WTC11 (cell line): ENCODE measurements around the gene PRDM15. TPM values are rescaled to one million over a fixed set of nuclear protein-coding genes. Genes with fewer than 3 reads are reported as not detected.

Experiments
- ATAC-seq: fragments of 200-7000 bp; cut with Tn5 transposase; 2 replicates; pipeline ENCODE4 v1.10.0; 2021; ENCODE audit warnings: mild to moderate bottlenecking, moderate library complexity
- CTCF ChIA-PET: fragments of 300-600 bp; sonication (Branson Sonifier 250); formaldehyde crosslinking; loops from one replicate; lab custom pipeline; 2021; ENCODE audit warnings: antibody characterized with exemption; lab: Charles Lee
- POLR2A ChIA-PET: fragments of 350-600 bp; sonication (Branson Sonifier 250); formaldehyde crosslinking; loops from one replicate; lab custom pipeline; 2021; ENCODE audit warnings: antibody characterized with exemption; lab: Charles Lee
- DNase-seq: peaks from one replicate; pipeline ENCODE4 v3.0.0; 2021; ENCODE audit warnings: low spot score
- H3K27ac Mint-ChIP-seq: 2 replicates; pipeline ENCODE4 v1.8.0; 2021; ENCODE audit warnings: mixed read lengths
- H3K27me3 Mint-ChIP-seq: 2 replicates; pipeline ENCODE4 v1.8.0; 2021; ENCODE audit warnings: low read depth, mild to moderate bottlenecking, moderate library complexity, mixed read lengths
- H3K36me3 Mint-ChIP-seq: 2 replicates; pipeline ENCODE4 v1.8.0; 2021; ENCODE audit warnings: mixed read lengths
- H3K4me1 Mint-ChIP-seq: 2 replicates; pipeline ENCODE4 v1.8.0; 2022; ENCODE audit warnings: mixed read lengths
- H3K4me3 Mint-ChIP-seq: 2 replicates; pipeline ENCODE4 v1.8.0; 2021; ENCODE audit warnings: mild to moderate bottlenecking, moderate library complexity, mixed read lengths
- H3K9me3 Mint-ChIP-seq: 2 replicates; pipeline ENCODE4 v1.8.0; 2021; ENCODE audit warnings: mixed read lengths
- AFF4 ChIP-seq: sonication (generic); formaldehyde crosslinking; IDR thresholded peaks from 2 replicates; pipeline ENCODE4 v1.8.1; 2023; ENCODE audit warnings: mild to moderate bottlenecking, missing genetic modification reagents, borderline replicate concordance
- FOXJ3 ChIP-seq: sonication (generic); formaldehyde crosslinking; IDR thresholded peaks from 2 replicates; pipeline ENCODE4 v1.9.0; 2021; ENCODE audit warnings: missing genetic modification reagents, mild to moderate bottlenecking, borderline replicate concordance
- FOXP1 ChIP-seq: sonication (generic); formaldehyde crosslinking; IDR thresholded peaks from 2 replicates; pipeline ENCODE4 v1.8.0; 2022; ENCODE audit warnings: missing genetic modification reagents, mild to moderate bottlenecking, moderate library complexity, borderline replicate concordance
- GTF2I ChIP-seq: fragments of 250-450 bp; sonication (Bioruptor Pico); conservative IDR thresholded peaks from 2 replicates; pipeline ENCODE4 v1.4.0; 2021; ENCODE audit warnings: mild to moderate bottlenecking
- IRF1 ChIP-seq: sonication (generic); formaldehyde crosslinking; IDR thresholded peaks from 2 replicates; pipeline ENCODE4 v1.8.0; 2023; ENCODE audit warnings: missing genetic modification reagents
- NFE2L1 ChIP-seq: sonication (generic); formaldehyde crosslinking; IDR thresholded peaks from 2 replicates; pipeline ENCODE4 v1.8.1; 2023; ENCODE audit warnings: missing genetic modification reagents
- RELA ChIP-seq: sonication (generic); formaldehyde crosslinking; IDR thresholded peaks from 2 replicates; pipeline ENCODE4 v1.8.1; 2022; ENCODE audit warnings: missing genetic modification reagents, mild to moderate bottlenecking, borderline replicate concordance
- ZNF138 ChIP-seq: sonication (generic); formaldehyde crosslinking; conservative IDR thresholded peaks from 2 replicates; pipeline ENCODE4 v1.8.1; 2022; ENCODE audit warnings: mild to moderate bottlenecking, moderate library complexity, missing genetic modification reagents
- ZNF232 ChIP-seq: sonication (generic); formaldehyde crosslinking; IDR thresholded peaks from 2 replicates; pipeline ENCODE4 v1.8.0; 2022; ENCODE audit warnings: mild to moderate bottlenecking, missing genetic modification reagents
- ZNF416 ChIP-seq: fragments of 250-450 bp; sonication (Bioruptor Pico); IDR thresholded peaks from 2 replicates; pipeline ENCODE4 v1.9.0; 2021; ENCODE audit warnings: mild to moderate bottlenecking, inconsistent platforms
- ZNF532 ChIP-seq: fragments of 250-450 bp; sonication (Bioruptor Pico); IDR thresholded peaks from 2 replicates; pipeline ENCODE4 v1.9.0; 2021; ENCODE audit warnings: mild to moderate bottlenecking, borderline replicate concordance
- total RNA-seq: library from RNA; stranded (reverse); gene quantifications from 3 replicates; pipeline ENCODE4 v1.2.3, GENCODE V29; 2021
- TF ChIP-seq, protein P1 (sequence below): sonication (generic); formaldehyde crosslinking; IDR thresholded peaks from 2 replicates; pipeline ENCODE4 v1.8.0; 2022; ENCODE audit warnings: mild to moderate bottlenecking, missing genetic modification reagents
- TF ChIP-seq, protein P2 (sequence below): sonication (generic); formaldehyde crosslinking; IDR thresholded peaks from 2 replicates; pipeline ENCODE4 v1.8.0; 2023; ENCODE audit warnings: mild to moderate bottlenecking, missing genetic modification reagents

The PRDM15 gene
- total RNA-seq, 1 experiment from 2014 or later = 12.9 TPM

DNA sequence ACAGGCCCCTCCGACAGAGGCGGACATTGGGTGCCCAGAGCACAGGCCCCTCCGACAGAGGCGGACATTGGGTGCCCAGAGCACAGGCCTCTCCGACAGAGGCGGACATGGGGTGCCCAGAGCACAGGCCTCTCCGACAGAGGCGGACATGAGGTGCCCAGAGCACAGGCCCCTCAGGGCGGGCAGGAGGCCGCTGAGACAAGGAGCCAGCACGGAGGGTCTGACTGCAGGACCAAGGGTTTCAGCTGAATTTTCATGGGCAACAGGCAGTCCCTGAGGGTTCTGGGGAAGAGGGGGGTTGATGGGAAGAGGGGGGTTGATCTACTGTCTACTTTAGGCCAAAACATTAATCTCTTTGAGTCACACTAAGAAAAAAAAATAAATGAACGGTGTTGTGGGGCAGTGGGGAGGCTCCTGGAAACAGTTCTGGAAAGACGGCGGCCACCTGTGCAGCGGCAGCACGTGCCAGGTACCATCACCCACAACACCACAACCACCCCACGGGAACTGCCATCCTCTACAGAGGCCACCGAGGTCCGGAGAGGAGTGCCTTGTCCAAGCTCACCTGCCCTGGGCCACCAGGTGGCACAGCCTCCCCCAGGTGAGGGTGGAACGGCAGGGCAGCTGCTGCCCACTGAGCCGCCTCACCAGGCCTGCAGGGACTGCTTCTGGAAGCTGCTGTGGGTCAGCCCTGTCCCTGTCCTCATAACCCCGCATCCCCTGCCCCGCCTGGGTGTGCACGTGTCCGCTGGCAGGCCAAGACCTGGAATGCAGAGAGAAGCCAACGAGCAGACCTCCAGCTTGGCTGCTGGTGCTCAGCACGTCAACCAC is 20.5 kb downstream of the PRDM15 start:
- Mint-ChIP-seq H3K36me3 (peaks cover 22% of the 10 kb centered on the region), H3K27ac (no peak overlapping the region), H3K27me3 (no peaks in the 10 kb centered on the region), H3K4me3 (no peak overlapping the region), H3K4me1 (peaks cover 8% of the 10 kb centered on the region), H3K9me3 (no peaks in the 10 kb centered on the region)
- no peak for TF ChIP-seq ZNF532 (CRISPR knock-in tag)
- no peak for TF ChIP-seq IRF1 (CRISPR knock-in tag)
- no peak for TF ChIP-seq AFF4 (CRISPR knock-in tag)
- TF ChIP-seq FOXP1 = no peak
- no peak for TF ChIP-seq ZNF138 (CRISPR knock-in tag)
- TF ChIP-seq, protein P1, sequence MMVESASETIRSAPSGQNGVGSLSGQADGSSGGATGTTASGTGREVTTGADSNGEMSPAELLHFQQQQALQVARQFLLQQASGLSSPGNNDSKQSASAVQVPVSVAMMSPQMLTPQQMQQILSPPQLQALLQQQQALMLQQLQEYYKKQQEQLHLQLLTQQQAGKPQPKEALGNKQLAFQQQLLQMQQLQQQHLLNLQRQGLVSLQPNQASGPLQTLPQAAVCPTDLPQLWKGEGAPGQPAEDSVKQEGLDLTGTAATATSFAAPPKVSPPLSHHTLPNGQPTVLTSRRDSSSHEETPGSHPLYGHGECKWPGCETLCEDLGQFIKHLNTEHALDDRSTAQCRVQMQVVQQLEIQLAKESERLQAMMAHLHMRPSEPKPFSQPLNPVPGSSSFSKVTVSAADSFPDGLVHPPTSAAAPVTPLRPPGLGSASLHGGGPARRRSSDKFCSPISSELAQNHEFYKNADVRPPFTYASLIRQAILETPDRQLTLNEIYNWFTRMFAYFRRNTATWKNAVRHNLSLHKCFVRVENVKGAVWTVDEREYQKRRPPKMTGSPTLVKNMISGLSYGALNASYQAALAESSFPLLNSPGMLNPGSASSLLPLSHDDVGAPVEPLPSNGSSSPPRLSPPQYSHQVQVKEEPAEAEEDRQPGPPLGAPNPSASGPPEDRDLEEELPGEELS (CRISPR knock-in tag) = no peak
- CTCF ChIA-PET = interaction anchor here (1.0 kb wide), 1 partner anchor 42 kb away, joined by 5 read pairs; no protein-coding TSS in a partner anchor
- ATAC-seq (no peak), DNase-seq (no peak)
- POLR2A ChIA-PET = no interaction called here

- ChIA-PET CTCF (interaction anchor here (1.5 kb wide), 1 partner anchor 10 kb away, joined by 4 read pairs; no protein-coding TSS in a partner anchor), POLR2A (no interaction called here)
- H3K9me3 Mint-ChIP-seq = no peaks in the 10 kb centered on the region
- ATAC-seq (no peak), DNase-seq (no peak)
- peak overlapping the region; percentile 74 for H3K27ac Mint-ChIP-seq
- no peaks in the 10 kb centered on the region for H3K27me3 Mint-ChIP-seq
- H3K4me1 Mint-ChIP-seq = peaks cover 8% of the 10 kb centered on the region
- no peak overlapping the region for H3K4me3 Mint-ChIP-seq
- H3K36me3 Mint-ChIP-seq = peaks cover 22% of the 10 kb centered on the region
- TF ChIP-seq ZNF532 (CRISPR knock-in tag) (no peak), ZNF416 (no peak), ZNF232 (CRISPR knock-in tag) (no peak), NFE2L1 (no peak), FOXJ3 (CRISPR knock-in tag) (no peak), GTF2I (CRISPR knock-in tag) (no peak), RELA (CRISPR knock-in tag) (no peak)
- TF ChIP-seq, protein P2, sequence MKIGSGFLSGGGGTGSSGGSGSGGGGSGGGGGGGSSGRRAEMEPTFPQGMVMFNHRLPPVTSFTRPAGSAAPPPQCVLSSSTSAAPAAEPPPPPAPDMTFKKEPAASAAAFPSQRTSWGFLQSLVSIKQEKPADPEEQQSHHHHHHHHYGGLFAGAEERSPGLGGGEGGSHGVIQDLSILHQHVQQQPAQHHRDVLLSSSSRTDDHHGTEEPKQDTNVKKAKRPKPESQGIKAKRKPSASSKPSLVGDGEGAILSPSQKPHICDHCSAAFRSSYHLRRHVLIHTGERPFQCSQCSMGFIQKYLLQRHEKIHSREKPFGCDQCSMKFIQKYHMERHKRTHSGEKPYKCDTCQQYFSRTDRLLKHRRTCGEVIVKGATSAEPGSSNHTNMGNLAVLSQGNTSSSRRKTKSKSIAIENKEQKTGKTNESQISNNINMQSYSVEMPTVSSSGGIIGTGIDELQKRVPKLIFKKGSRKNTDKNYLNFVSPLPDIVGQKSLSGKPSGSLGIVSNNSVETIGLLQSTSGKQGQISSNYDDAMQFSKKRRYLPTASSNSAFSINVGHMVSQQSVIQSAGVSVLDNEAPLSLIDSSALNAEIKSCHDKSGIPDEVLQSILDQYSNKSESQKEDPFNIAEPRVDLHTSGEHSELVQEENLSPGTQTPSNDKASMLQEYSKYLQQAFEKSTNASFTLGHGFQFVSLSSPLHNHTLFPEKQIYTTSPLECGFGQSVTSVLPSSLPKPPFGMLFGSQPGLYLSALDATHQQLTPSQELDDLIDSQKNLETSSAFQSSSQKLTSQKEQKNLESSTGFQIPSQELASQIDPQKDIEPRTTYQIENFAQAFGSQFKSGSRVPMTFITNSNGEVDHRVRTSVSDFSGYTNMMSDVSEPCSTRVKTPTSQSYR (CRISPR knock-in tag) = no peak
Observed at GRCh38 chr21:41857771-41858300, 21.3 kb downstream of the PRDM15 start.
